ENCODE data around the gene APP. TPM values are rescaled to one million over a fixed set of nuclear protein-coding genes. Genes with fewer than 3 reads are reported as not detected.

APP gene
- total and polyA plus RNA-seq, 8 donors: 373 to 671 (median 580) TPM

DNA sequence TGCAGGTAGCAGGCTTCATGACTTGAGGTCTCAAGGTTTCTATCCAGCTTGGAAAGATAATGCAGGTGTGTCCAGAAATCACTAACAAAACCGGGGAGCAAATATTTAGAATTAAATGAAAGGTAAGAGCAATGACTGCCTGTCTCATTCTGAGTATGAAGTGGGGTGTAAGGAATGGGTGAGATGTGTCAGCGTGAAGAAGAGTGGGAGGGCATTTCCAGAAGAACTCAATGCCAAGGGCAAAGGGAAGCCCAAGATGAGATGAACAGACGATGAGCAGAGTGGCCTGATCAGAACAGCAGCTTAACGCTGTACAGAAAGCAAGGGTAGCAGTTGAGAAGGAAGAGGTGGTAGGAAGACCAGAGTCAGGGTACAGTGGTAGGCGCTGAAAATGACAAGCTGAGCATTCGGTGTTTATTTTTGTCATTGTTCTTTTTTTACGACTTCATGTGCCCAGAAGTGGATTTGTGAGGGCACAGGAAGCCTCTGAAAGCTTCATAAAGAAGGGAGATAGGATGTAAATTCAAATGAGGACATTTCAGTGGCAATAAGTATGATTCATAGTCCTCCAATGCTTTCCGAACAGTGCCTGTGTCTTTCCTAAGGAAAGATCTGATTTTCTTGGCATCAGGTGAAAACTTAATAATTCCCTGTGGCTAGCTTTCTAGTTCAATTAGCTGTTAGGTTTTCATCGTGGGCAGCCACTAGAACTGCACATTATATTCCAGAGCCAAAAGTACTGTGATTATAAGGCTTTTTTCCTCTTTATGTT is 190.5 kb downstream of the APP start:
- Histone ChIP-seq H3K4me1 (no peaks in the 10 kb centered on the region), H3K9me3 (no peaks in the 10 kb centered on the region), H3K27me3 (no peaks in the 10 kb centered on the region), H3K4me3 (no peak overlapping the region), H3K36me3 (peaks cover 0 to 37% of the 10 kb centered on the region in 2 donors), H3K27ac (peak overlapping the region in 1 of 2 donors; percentile 16)
- DNase-seq: no peak
- intact Hi-C loops (cut with DNase I): no loop called here
- no peak for ATAC-seq
- TF ChIP-seq, protein P1, sequence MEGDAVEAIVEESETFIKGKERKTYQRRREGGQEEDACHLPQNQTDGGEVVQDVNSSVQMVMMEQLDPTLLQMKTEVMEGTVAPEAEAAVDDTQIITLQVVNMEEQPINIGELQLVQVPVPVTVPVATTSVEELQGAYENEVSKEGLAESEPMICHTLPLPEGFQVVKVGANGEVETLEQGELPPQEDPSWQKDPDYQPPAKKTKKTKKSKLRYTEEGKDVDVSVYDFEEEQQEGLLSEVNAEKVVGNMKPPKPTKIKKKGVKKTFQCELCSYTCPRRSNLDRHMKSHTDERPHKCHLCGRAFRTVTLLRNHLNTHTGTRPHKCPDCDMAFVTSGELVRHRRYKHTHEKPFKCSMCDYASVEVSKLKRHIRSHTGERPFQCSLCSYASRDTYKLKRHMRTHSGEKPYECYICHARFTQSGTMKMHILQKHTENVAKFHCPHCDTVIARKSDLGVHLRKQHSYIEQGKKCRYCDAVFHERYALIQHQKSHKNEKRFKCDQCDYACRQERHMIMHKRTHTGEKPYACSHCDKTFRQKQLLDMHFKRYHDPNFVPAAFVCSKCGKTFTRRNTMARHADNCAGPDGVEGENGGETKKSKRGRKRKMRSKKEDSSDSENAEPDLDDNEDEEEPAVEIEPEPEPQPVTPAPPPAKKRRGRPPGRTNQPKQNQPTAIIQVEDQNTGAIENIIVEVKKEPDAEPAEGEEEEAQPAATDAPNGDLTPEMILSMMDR (IDR thresholded peaks at IDR 0.05): no peak

DNA sequence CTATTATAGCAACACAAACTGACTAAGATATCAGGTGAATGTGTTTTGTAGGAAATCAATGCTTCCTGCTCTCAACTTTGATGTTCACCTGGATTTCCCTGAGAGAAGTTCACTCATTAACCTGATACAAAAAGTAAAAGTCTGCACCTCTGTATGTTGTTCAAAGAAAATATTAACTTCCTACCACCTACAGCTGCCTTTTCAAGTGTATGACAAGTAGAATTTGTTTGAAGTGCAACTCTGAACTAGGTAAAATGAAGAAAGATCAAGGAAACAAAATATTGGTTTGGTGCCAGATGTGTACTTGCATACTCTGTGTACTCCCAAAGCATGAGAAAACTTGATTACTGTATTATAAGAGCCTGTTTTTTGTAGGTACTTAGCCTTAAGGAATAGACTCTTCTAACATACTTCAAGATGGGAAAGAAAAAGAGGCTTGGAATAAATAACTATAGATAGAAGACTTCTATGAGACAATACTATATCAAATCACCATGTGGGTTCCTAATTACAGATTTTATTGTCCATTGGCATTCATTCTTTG is 193.4 kb downstream of the APP start:
- peak; percentile 37 for ATAC-seq
- peaks cover 0 to 52% of the 10 kb centered on the region in 2 donors for H3K36me3 ChIP-seq
- H3K4me3 ChIP-seq: no peak overlapping the region
- peak overlapping the region in 1 of 2 donors; percentile 13 for H3K27ac ChIP-seq
- no peaks in the 10 kb centered on the region for H3K4me1 ChIP-seq
- H3K27me3 ChIP-seq: no peaks in the 10 kb centered on the region
- no peak for DNase-seq
- TF ChIP-seq, protein P1 (IDR thresholded peaks at IDR 0.05): no peak
- no peaks in the 10 kb centered on the region for H3K9me3 ChIP-seq
- intact Hi-C loops (cut with DNase I): no loop called here

DNA sequence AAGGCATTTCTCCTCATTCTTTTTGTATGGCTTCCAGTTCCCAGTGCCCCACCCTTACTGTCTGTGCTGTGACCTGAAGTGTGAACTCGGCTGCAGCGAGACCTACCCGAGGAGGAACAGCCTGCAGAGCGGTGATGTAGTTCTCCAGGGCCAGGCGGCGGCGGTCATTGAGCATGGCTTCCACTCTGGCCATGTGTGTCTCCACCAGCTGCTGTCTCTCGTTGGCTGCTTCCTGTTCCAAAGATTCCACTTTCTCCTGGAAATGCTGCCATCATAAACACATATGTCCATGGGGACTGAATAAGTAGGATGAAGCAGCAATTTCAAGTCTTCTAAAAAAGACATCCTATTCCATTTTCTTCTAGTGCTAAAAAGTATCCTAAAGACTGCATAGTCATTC is 195.6 kb downstream of the APP start:
- no peak for DNase-seq
- Histone ChIP-seq H3K4me3 (no peak overlapping the region), H3K36me3 (peaks cover 0 to 47% of the 10 kb centered on the region in 2 donors), H3K27ac (no peak overlapping the region), H3K4me1 (no peaks in the 10 kb centered on the region), H3K9me3 (no peaks in the 10 kb centered on the region), H3K27me3 (no peaks in the 10 kb centered on the region)
- intact Hi-C loops (cut with DNase I): no loop called here
- no peak for ATAC-seq
- TF ChIP-seq, protein P1 (IDR thresholded peaks at IDR 0.05): no peak

DNA sequence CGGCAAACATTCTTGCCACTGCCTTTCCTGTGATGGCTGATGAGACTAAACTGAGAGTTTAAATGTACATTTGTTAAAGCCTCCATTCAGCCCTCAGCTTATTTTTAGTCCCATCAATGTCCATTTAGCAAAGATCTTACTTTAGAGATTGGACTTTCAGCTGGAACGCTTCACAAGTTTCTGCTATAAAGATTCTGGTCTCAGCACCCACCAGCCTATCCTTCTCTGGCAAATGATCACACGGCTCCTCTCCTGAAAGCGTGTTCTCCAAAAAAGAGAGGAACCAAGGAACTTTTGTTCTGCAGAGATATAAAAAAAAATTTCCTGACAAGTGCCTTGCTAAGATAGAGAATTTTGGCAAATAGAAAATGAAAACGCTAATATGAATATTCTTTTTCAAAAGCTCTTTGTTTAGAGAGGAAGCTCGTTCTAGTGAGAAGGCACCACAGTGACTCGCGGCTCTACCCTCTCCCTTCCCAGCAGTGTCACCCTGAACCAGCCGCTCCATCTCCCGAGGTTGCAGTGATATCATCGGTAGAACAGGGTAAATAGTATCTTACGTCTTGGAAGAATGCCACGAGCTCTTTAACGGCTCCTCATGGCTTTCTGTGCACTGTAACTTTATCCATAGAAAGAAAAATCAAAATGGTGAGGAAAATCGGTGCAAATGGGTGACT is 200.2 kb downstream of the APP start:
- Histone ChIP-seq H3K4me1 (peaks cover 0 to 21% of the 10 kb centered on the region in 2 donors), H3K4me3 (no peak overlapping the region), H3K36me3 (peaks cover 0 to 32% of the 10 kb centered on the region in 2 donors), H3K9me3 (no peaks in the 10 kb centered on the region), H3K27me3 (no peaks in the 10 kb centered on the region), H3K27ac (peak overlapping the region in 1 of 2 donors; percentile 16)
- DNase-seq (no peak), ATAC-seq (no peak)
- intact Hi-C loops (cut with DNase I): no loop called here
- TF ChIP-seq, protein P1 (IDR thresholded peaks at IDR 0.05): no peak

DNA sequence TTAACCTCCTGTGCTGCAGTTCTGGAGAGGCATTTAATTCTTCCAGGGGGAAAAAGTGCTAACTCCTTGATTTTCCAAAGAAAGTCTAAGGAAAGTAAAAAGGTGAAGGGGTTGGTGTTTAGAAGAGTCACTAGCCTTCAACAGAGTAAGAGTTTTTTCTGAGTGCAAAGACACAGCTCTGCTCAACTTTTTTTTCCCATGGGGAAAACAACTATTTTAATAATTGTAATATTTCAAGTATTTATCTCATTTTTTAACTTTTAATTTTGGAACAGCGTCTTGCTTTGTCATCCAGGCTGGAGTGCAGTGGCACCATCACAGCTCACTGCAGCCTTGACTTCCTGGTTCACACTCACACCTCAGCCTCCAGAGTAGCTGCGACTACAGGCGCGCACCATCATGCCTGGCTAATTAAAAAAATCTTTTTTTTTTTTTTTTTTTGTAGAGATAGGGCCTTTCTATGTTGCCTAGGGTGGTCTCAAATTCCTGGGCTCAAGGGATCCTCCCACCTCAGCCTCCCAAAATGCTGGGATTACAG is 202.6 kb downstream of the APP start:
- Histone ChIP-seq H3K9me3 (no peaks in the 10 kb centered on the region), H3K27ac (peak overlapping the region; percentile 66 to 83), H3K27me3 (no peaks in the 10 kb centered on the region), H3K4me3 (no peak overlapping the region), H3K36me3 (peaks cover 0 to 9% of the 10 kb centered on the region in 2 donors), H3K4me1 (peaks cover under 1 to 36% of the 10 kb centered on the region in 2 donors)
- no peak for ATAC-seq
- TF ChIP-seq, protein P1 (IDR thresholded peaks at IDR 0.05): no peak
- intact Hi-C loops (cut with DNase I): no loop called here
- DNase-seq: no peak
